CD8-positive, alpha-beta memory T cell (primary cell): ENCODE data around the gene GLYAT. TPM values are rescaled to one million over a fixed set of nuclear protein-coding genes. Genes with fewer than 3 reads are reported as not detected.
"Not testable (repeated sequence)": the region's sequence is repeated elsewhere in the genome, so short reads cannot be mapped to it uniquely, and the experiment has no call there.

Experiments used
- CTCF ChIA-PET: fragments of 350-600 bp; sonication (Branson Sonifier 250); formaldehyde crosslinking; loops from one replicate; lab custom pipeline; 2021; ENCODE audit warnings: antibody characterized with exemption; lab: Charles Lee
- POLR2A ChIA-PET: fragments of 350-600 bp; sonication (Branson Sonifier 250); formaldehyde crosslinking; loops from one replicate; lab custom pipeline; 2021; ENCODE audit warnings: antibody characterized with exemption; lab: Charles Lee
- DNase-seq, 5 donors: peaks; one replicate each; pipeline versions ENCODE4 v3.0.0 to v3.0.0-alpha.2; 2020 to 2022; ENCODE audit warnings: mixed read lengths in 1 of 5
- H3K27ac ChIP-seq: one replicate; pipeline ENCODE4 v1.7.0; 2013; ENCODE audit warnings: low read depth, mild to moderate bottlenecking, low read length, moderate library complexity
- H3K27me3 ChIP-seq: 2 replicates; pipeline ENCODE4 v1.7.0; 2013; ENCODE audit warnings: low read length, mild to moderate bottlenecking; ENCODE audit not compliant: insufficient read depth, poor library complexity, severe bottlenecking
- H3K36me3 ChIP-seq: 2 replicates; pipeline ENCODE4 v1.7.0; 2013; ENCODE audit warnings: mild to moderate bottlenecking, low read length, moderate library complexity; ENCODE audit not compliant: insufficient read depth
- H3K4me1 ChIP-seq: 2 replicates; pipeline ENCODE4 v1.7.0; 2013; ENCODE audit warnings: mild to moderate bottlenecking, low read length, moderate library complexity; ENCODE audit not compliant: insufficient read depth
- H3K4me3 ChIP-seq: 2 replicates; pipeline ENCODE4 v1.7.0; 2013; ENCODE audit warnings: mild to moderate bottlenecking, low read length
- H3K9me3 ChIP-seq: 2 replicates; pipeline ENCODE4 v1.7.0; 2013; ENCODE audit warnings: mild to moderate bottlenecking, low read length
- H3K27ac Mint-ChIP-seq, 8 donors: one replicate each; pipeline ENCODE4 v1.8.0; 2020 to 2021; ENCODE audit warnings: mixed read lengths in 8 of 8, mild to moderate bottlenecking in 6 of 8, inconsistent platforms in 3 of 8, moderate library complexity in 3 of 8
- H3K27me3 Mint-ChIP-seq, 2 donors: one replicate each; pipeline ENCODE4 v1.8.0; 2020 to 2021; ENCODE audit warnings: mixed read lengths in 2 of 2, mild to moderate bottlenecking in 1 of 2, moderate library complexity in 1 of 2
- H3K36me3 Mint-ChIP-seq, 3 donors: one replicate each; pipeline ENCODE4 v1.8.0; 2020 to 2021; ENCODE audit warnings: mixed read lengths in 3 of 3, inconsistent platforms in 1 of 3, mild to moderate bottlenecking in 1 of 3
- H3K4me1 Mint-ChIP-seq, 3 donors: one replicate each; pipeline ENCODE4 v1.8.0; 2020 to 2021; ENCODE audit warnings: mixed read lengths in 3 of 3, inconsistent platforms in 1 of 3, mild to moderate bottlenecking in 1 of 3
- H3K4me3 Mint-ChIP-seq, 7 donors: one replicate each; pipeline ENCODE4 v1.8.0; 2020 to 2021; ENCODE audit warnings: mixed read lengths in 7 of 7, mild to moderate bottlenecking in 6 of 7, moderate library complexity in 4 of 7, inconsistent platforms in 2 of 7
- H3K9me3 Mint-ChIP-seq, 5 donors: one replicate each; pipeline ENCODE4 v1.8.0; 2020 to 2022; ENCODE audit warnings: mixed read lengths in 5 of 5, mild to moderate bottlenecking in 3 of 5, moderate library complexity in 2 of 5, inconsistent platforms in 1 of 5
- polyA plus RNA-seq: library from polyadenylated mRNA; unstranded; fragments of 300-500 nt; fragmentation: Illumina TruSeq; gene quantifications from one replicate; pipeline ENCODE4 v1.2.3, GENCODE V29; 2021
- total RNA-seq, 2 experiments: library from RNA; stranded (reverse); gene quantifications; one replicate each; pipeline ENCODE4 v1.2.3, GENCODE V29; 2021

GLYAT gene
- total and polyA plus RNA-seq, 3 experiments from 2014 or later: not detected

- H3K27me3 ChIP-seq, POLR2A ChIA-PET, H3K9me3 ChIP-seq, H3K27ac ChIP-seq, H3K9me3 Mint-ChIP-seq, DNase-seq, H3K4me3 ChIP-seq, H3K36me3 Mint-ChIP-seq, H3K4me3 Mint-ChIP-seq, H3K4me1 ChIP-seq, H3K36me3 ChIP-seq, CTCF ChIA-PET, H3K27ac Mint-ChIP-seq: not testable (repeated sequence)
- peaks cover 0 to 13% (median 5%) of the 10 kb centered on the region in 3 donors for H3K4me1 Mint-ChIP-seq
- peaks cover 18 to 27% of the 10 kb centered on the region in 2 donors for H3K27me3 Mint-ChIP-seq
Measured at GRCh38 chr11:58682660-58683059, 49.1 kb downstream of the GLYAT start.

GRCh38 chr11:58677536-58677935 is 54.2 kb downstream of the GLYAT start:
- H3K9me3 ChIP-seq, H3K36me3 ChIP-seq, DNase-seq, H3K4me1 Mint-ChIP-seq, H3K27ac Mint-ChIP-seq, H3K27me3 ChIP-seq, H3K4me3 ChIP-seq, H3K4me3 Mint-ChIP-seq, H3K4me1 ChIP-seq, POLR2A ChIA-PET, H3K27ac ChIP-seq, H3K36me3 Mint-ChIP-seq, H3K9me3 Mint-ChIP-seq: not testable (repeated sequence)
- peaks cover 16 to 27% of the 10 kb centered on the region in 2 donors for H3K27me3 Mint-ChIP-seq
- CTCF ChIA-PET: interaction anchor here (0.8 to 1.5 kb wide), 2 partner anchors 24 to 42 kb away, joined by 3 to 6 read pairs; no protein-coding TSS in a partner anchor

- H3K4me3 Mint-ChIP-seq: no peak overlapping the region
Measured at GRCh38 chr11:58676563-58677135, 55.1 kb downstream of the GLYAT start.

GRCh38 chr11:58675334-58676155 is 56.2 kb downstream of the GLYAT start:
- no peak overlapping the region for H3K4me3 Mint-ChIP-seq
- H3K9me3 ChIP-seq: no peaks in the 10 kb centered on the region

More at GRCh38 chr11:58676563-58677135, 55.1 kb downstream of the GLYAT start:
- Mint-ChIP-seq H3K27me3 (peaks cover 14 to 27% of the 10 kb centered on the region in 2 donors), H3K9me3 (no peaks in the 10 kb centered on the region), H3K27ac (no peak overlapping the region), H3K36me3 (no peaks in the 10 kb centered on the region), H3K4me1 (no peaks in the 10 kb centered on the region)
- H3K4me3 ChIP-seq: no peak overlapping the region
- no peaks in the 10 kb centered on the region for H3K4me1 ChIP-seq
- ChIA-PET CTCF (interaction anchor here (0.8 to 1.5 kb wide), 5 partner anchors 18 to 100 kb away, joined by 3 to 6 read pairs (median 4); no protein-coding TSS in a partner anchor), POLR2A (no interaction called here)
- no peaks in the 10 kb centered on the region for H3K27me3 ChIP-seq
- no peak overlapping the region for H3K27ac ChIP-seq
- H3K36me3 ChIP-seq: no peaks in the 10 kb centered on the region
- no peaks in the 10 kb centered on the region for H3K9me3 ChIP-seq
- no peak for DNase-seq

DNA sequence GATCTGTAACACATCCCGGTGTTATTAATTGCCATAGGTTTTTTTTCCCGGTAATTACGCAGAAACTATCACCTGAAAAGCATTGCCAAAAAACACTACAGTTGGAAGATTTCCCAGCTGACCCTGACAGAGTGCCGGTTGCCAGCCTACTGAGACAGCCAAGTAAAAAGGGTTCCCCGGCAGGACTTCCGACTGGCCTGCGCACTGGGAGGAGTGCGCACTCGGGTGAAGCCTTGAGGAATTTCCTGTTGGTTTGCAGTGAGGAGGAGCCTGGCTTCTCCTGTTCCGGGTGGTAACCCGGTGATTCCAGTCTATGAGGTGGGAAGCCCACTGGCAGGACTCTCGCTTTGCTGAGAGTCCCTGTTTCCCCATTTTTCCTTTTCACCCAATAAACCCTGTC is 57.1 kb downstream of the GLYAT start:
- no peak overlapping the region for H3K27ac ChIP-seq
- H3K9me3 ChIP-seq: no peaks in the 10 kb centered on the region
- no peaks in the 10 kb centered on the region for H3K27me3 ChIP-seq
- no peaks in the 10 kb centered on the region for H3K4me1 ChIP-seq
- no peaks in the 10 kb centered on the region for H3K9me3 Mint-ChIP-seq
- CTCF ChIA-PET: interaction anchor here (1.0 to 1.3 kb wide), 5 partner anchors 39 to 114 kb away, joined by 3 to 4 read pairs (median 3); no protein-coding TSS in a partner anchor
- no peak for DNase-seq
- peaks cover 2 to 15% of the 10 kb centered on the region in 2 donors for H3K27me3 Mint-ChIP-seq
- H3K36me3 ChIP-seq: no peaks in the 10 kb centered on the region
- POLR2A ChIA-PET: no interaction called here
- no peaks in the 10 kb centered on the region for H3K4me1 Mint-ChIP-seq
- no peak overlapping the region for H3K27ac Mint-ChIP-seq
- no peaks in the 10 kb centered on the region for H3K36me3 Mint-ChIP-seq
- no peak overlapping the region for H3K4me3 ChIP-seq
- H3K4me3 Mint-ChIP-seq: no peak overlapping the region

More at GRCh38 chr11:58675334-58676155, 56.2 kb downstream of the GLYAT start:
- H3K9me3 Mint-ChIP-seq: no peaks in the 10 kb centered on the region
- peaks cover 6 to 16% of the 10 kb centered on the region in 2 donors for H3K27me3 Mint-ChIP-seq
- no peaks in the 10 kb centered on the region for H3K4me1 Mint-ChIP-seq
- H3K27ac Mint-ChIP-seq: no peak overlapping the region
- no peak overlapping the region for H3K27ac ChIP-seq
- ChIA-PET POLR2A (no interaction called here), CTCF (interaction anchor here (0.8 to 1.5 kb wide), 7 partner anchors 17 to 113 kb away, joined by 3 to 4 read pairs (median 3); no protein-coding TSS in a partner anchor)
- H3K4me3 ChIP-seq: no peak overlapping the region
- no peaks in the 10 kb centered on the region for H3K36me3 ChIP-seq
- no peaks in the 10 kb centered on the region for H3K4me1 ChIP-seq
- H3K36me3 Mint-ChIP-seq: no peaks in the 10 kb centered on the region
- no peaks in the 10 kb centered on the region for H3K27me3 ChIP-seq
- DNase-seq: peak; percentile 45 to 78 (median 59)

DNA sequence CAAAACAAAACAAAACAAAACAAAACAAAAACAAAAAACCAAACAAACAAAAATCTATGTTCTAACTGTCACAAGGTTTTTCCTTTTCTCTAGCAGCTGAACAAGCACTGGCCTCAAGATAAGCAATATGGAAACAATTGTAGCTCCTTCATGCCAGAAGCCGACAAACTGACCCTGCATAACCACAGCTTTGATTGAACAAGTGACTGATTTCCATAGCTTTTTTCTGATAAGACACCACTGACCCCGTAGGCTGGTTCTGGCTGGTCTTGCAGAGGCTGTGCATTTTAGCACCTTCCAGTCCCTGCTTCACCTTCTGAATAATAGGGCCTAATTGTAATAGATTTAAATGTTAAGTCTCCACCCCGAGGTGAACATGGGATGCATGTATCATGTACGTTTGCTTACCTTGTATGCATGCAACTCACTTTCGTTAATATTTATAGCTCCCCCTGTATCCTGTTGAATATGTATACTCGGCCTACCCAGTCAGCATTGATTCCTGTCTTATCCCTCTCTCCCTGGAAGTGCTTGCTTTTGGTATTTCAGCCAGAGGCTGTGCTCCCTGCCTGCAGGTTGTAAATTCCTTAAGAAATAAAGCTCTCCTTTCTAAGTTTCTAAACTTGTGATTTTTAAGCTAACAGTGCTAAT is 59.6 kb downstream of the GLYAT start:
- Mint-ChIP-seq H3K9me3 (no peaks in the 10 kb centered on the region), H3K27me3 (no peaks in the 10 kb centered on the region), H3K4me1 (no peaks in the 10 kb centered on the region), H3K4me3 (no peak overlapping the region), H3K36me3 (no peaks in the 10 kb centered on the region), H3K27ac (peak overlapping the region in 1 of 8 donors; percentile 32)
- ChIA-PET CTCF (interaction anchor here (0.7 kb wide), 1 partner anchor 42 kb away, joined by 3 read pairs; no protein-coding TSS in a partner anchor), POLR2A (no interaction called here)
- H3K27ac ChIP-seq: no peak overlapping the region
- DNase-seq: no peak
- no peaks in the 10 kb centered on the region for H3K36me3 ChIP-seq
- H3K9me3 ChIP-seq: no peaks in the 10 kb centered on the region
- no peaks in the 10 kb centered on the region for H3K27me3 ChIP-seq
- H3K4me1 ChIP-seq: no peaks in the 10 kb centered on the region
- H3K4me3 ChIP-seq: no peak overlapping the region

- ChIA-PET CTCF (no interaction called here), POLR2A (no interaction called here)
- Mint-ChIP-seq H3K4me1 (no peaks in the 10 kb centered on the region), H3K27ac (no peak overlapping the region), H3K9me3 (no peaks in the 10 kb centered on the region), H3K36me3 (no peaks in the 10 kb centered on the region), H3K4me3 (no peak overlapping the region), H3K27me3 (peaks cover 12 to 26% of the 10 kb centered on the region in 2 donors)
- Histone ChIP-seq H3K36me3 (no peaks in the 10 kb centered on the region), H3K27me3 (no peaks in the 10 kb centered on the region), H3K4me1 (no peaks in the 10 kb centered on the region), H3K9me3 (no peaks in the 10 kb centered on the region), H3K27ac (no peak overlapping the region), H3K4me3 (no peak overlapping the region)
- DNase-seq: no peak
Measured at GRCh38 chr11:58659910-58660570, 71.7 kb downstream of the GLYAT start.
